BLaER1 treated with 17β-estradiol and CSF1 and Interleukin-3, amounts not matched to agents 10 nM and 100 nM (cell line): ENCODE results near the gene SLC24A3.

ENCODE experiments used
- H3K27ac ChIP-seq, 11 experiments: shearing (Covaris generic); formaldehyde crosslinking; 2 replicates each; pipeline ENCODE4 v1.8.1; 2022
- H3K27me3 ChIP-seq, 11 experiments: shearing (Covaris generic); formaldehyde crosslinking; 2 replicates each; pipeline ENCODE4 v1.8.1; 2022
- H3K36me3 ChIP-seq, 11 experiments: shearing (Covaris generic); formaldehyde crosslinking; 2 replicates each; pipeline ENCODE4 v1.8.1; 2022
- H3K4me1 ChIP-seq, 10 experiments: shearing (Covaris generic); formaldehyde crosslinking; 2 replicates each; pipeline ENCODE4 v1.8.1; 2022
- H3K4me2 ChIP-seq, 11 experiments: shearing (Covaris generic); formaldehyde crosslinking; 2 replicates each; pipeline ENCODE4 v1.8.1; 2022
- H3K4me3 ChIP-seq, 10 experiments: shearing (Covaris generic); formaldehyde crosslinking; 2 replicates each; pipeline ENCODE4 v1.8.1; 2022
- H3K9ac ChIP-seq, 11 experiments: shearing (Covaris generic); formaldehyde crosslinking; 2 replicates each; pipeline ENCODE4 v1.8.1; 2022
- H3K9me3 ChIP-seq, 11 experiments: shearing (Covaris generic); formaldehyde crosslinking; replicated peaks in 1 of 11; 2 replicates each; pipeline ENCODE4 v1.8.1; 2022
- H4K20me1 ChIP-seq, 11 experiments: shearing (Covaris generic); formaldehyde crosslinking; 2 replicates each; pipeline ENCODE4 v1.8.1; 2022
- Cebpa-rat ChIP-seq, 11 experiments: shearing (Covaris generic); IDR thresholded peaks; 2 replicates each; pipeline ENCODE4 v1.8.1; 2022

SLC24A3 gene

DNA sequence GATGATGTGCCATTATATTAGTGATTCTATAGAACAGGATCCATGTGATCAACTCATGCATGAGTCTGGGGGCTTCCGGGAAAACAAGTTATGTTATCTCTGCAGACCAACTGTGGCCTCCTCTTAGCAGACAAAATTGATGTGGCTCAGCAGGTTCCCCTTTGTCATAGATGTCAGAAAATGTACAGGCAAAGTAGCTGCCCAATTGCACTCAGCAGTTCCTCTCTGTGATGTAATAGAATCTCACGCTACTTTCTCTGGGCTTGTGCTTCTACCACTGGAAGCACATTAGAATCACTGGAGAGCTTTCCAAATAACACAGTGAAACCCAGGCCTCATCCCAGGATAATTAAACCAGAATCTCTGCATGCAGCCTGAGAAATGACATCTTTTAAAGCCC, 253.1 kb downstream of the SLC24A3 start:
- Histone ChIP-seq H3K9ac (no peak overlapping the region), H3K27me3 (peaks cover 0 to 12% (median 0%) of the 10 kb centered on the region in 11 experiments; a peak in 4 of 22 replicates), H3K36me3 (no peaks in the 10 kb centered on the region), H3K4me2 (no peak overlapping the region), H3K4me3 (no peak overlapping the region), H3K27ac (no peak overlapping the region), H3K9me3 (no peaks in the 10 kb centered on the region), H3K4me1 (peaks cover 6 to 16% (median 11%) of the 10 kb centered on the region in 10 experiments; a peak in 18 of 20 replicates), H4K20me1 (no peaks in the 10 kb centered on the region)
- no peak for TF ChIP-seq Cebpa-rat (IDR thresholded peaks at IDR 0.05)

DNA sequence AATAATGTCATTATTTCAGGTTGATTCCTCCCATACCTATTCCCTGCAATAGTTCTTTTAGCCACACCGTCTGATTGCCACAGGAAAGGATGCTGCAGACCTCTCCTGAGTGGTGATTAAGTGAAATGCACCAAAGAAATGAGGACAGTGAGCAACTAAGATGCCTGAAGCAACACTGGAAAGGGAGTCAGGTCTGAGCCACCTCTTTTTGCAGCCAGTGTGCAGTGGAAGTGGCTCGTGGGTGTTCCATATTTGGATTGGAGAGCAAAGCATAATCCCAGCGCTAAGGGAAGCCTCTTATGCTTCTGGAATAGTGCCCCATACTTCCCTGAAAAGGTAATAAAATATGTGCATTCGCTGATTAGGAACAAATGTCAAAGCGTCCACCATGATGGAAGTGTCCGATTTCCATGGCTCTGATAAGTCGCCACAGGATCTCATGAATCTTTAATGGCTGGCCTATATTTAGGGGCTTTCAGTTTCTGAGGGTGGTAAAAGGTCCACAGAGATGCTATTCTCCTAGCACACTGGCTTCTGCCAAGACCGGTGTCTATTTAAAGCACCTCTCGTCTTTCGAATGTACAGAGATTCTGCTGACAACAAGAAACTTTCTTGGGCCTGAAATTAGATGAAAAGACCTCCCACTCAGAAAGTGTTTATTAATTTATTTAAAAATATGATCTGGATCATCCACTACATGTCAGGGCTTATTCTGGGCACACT, 253.9 kb downstream of the SLC24A3 start:
- H3K36me3 ChIP-seq: no peaks in the 10 kb centered on the region
- H3K4me3 ChIP-seq: no peak overlapping the region
- H3K27ac ChIP-seq: no peak overlapping the region
- no peaks in the 10 kb centered on the region for H4K20me1 ChIP-seq
- H3K9ac ChIP-seq: no peak overlapping the region
- H3K4me1 ChIP-seq: peaks cover 6 to 17% (median 11%) of the 10 kb centered on the region in 10 experiments; a peak in 18 of 20 replicates
- H3K4me2 ChIP-seq: no peak overlapping the region
- peaks cover 0 to 12% (median 0%) of the 10 kb centered on the region in 11 experiments; a peak in 4 of 22 replicates for H3K27me3 ChIP-seq
- H3K9me3 ChIP-seq: no peaks in the 10 kb centered on the region
- no peak for TF ChIP-seq Cebpa-rat (IDR thresholded peaks at IDR 0.05)

DNA sequence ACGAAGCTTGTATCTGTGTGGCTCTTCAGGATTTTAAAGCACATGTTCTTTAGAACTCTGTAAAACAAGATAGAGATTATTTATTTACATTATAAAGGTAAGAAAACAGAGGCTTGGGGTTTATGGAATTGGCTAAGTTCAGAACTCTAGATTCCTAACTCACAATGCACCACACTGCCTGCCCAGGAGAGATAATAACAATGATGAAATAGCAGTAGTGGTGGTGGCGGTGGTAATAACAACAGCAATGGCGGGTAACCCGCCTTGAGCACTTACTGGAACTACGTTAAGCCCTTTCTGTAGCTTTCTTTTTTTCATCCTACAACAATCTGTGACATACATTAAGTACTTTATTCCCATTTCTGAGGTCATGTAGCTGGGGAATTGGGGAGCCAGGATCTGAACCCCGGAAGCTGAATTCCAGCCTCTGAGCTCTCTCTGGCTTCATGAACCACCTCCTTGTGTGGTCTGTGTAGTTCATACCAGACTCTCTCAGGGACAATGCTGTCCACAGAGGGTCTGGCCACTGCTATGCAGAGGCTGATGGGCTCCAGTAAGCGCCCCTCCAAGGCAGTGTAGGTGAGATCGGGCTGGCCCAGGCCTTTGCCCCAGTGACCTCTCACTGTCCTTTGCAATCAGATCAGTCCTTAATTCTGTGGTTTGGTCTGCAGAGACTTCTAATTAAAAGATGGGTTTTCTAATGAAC, 260.9 kb downstream of the SLC24A3 start:
- Histone ChIP-seq H3K9me3 (no peaks in the 10 kb centered on the region), H3K4me2 (no peak overlapping the region), H4K20me1 (no peaks in the 10 kb centered on the region), H3K9ac (no peak overlapping the region), H3K27me3 (no peaks in the 10 kb centered on the region; a peak in 1 of 22 replicates), H3K4me1 (peaks cover 6 to 17% (median 11%) of the 10 kb centered on the region in 10 experiments; a peak in 18 of 20 replicates), H3K27ac (no peak overlapping the region), H3K4me3 (no peak overlapping the region), H3K36me3 (no peaks in the 10 kb centered on the region)
- TF ChIP-seq Cebpa-rat (IDR thresholded peaks at IDR 0.05): no peak

DNA sequence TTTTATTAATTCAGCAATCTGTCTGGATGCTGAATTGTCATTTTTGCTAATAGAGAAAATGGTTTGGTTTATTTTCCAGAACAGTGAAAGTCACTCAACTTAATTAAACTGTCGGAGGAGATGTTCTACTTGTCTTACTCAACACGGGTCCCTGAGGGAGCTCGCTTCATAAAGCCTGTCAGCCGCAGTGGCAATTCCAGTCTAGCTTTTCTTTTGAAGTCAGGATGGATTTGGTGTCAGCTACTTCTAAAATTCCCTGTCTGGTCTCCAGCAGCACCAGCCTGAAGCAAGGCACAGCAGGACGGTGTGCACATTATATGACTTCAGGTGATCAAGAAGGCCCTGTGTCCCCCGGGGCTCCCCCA, 261.5 kb downstream of the SLC24A3 start:
- Histone ChIP-seq H3K4me1 (peaks cover 6 to 17% (median 11%) of the 10 kb centered on the region in 10 experiments; a peak in 18 of 20 replicates), H3K4me3 (no peak overlapping the region), H3K4me2 (no peak overlapping the region), H3K27ac (no peak overlapping the region), H3K36me3 (no peaks in the 10 kb centered on the region), H4K20me1 (no peaks in the 10 kb centered on the region), H3K9ac (no peak overlapping the region), H3K9me3 (no peaks in the 10 kb centered on the region), H3K27me3 (no peaks in the 10 kb centered on the region)
- no peak for TF ChIP-seq Cebpa-rat (IDR thresholded peaks at IDR 0.05)

DNA sequence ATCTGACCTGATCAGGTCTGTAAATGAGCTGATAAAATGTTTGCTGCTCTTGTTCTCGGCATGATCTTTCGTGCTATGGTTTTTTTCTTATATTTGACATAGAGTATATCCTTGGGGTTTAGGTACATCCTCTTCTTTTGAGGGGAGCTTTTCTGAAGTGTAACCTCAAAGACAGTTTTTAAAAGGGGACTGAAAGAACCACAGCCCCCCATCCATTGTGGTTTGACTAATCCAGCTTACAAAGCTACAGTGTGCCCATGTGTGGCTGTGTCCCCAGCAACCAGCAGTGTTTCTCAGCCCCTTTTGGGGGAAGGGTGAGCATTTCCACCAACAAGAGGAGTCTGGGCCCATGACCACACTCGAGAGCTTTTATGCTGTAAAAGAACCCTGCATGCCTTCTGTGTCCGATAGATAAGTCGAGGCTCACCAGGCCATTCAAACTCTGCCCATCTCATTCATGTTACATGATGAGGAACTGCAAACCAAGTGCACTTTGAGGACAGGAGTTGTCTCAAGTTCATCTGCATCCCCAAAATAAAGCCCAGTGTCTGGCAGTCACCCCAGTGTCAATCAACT, 266.0 kb downstream of the SLC24A3 start:
- Histone ChIP-seq H3K27me3 (no peaks in the 10 kb centered on the region), H3K4me3 (no peak overlapping the region), H3K9me3 (no peaks in the 10 kb centered on the region), H4K20me1 (no peaks in the 10 kb centered on the region), H3K4me1 (no peaks in the 10 kb centered on the region), H3K4me2 (no peak overlapping the region), H3K36me3 (no peaks in the 10 kb centered on the region), H3K27ac (no peak overlapping the region), H3K9ac (no peak overlapping the region)
- TF ChIP-seq Cebpa-rat (IDR thresholded peaks at IDR 0.05): no peak

DNA sequence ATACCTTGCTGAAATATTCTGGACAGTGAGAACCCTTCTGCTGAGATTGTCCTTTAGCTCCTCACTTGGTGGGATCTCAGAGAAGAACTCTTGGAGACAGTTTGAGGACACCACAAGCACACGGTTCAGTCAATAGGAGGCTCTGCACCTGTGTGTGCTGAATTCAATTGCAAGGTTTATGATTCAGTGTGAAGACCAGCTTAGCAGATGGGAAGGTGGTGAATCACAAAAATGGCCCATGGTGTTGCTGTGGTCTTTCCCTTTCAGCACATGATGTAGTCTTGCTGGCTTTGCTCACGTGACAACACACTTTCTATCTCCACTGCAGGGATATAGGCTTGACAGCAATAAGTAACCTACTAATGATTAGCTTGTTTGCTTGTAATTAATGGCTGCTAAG, 270.3 kb downstream of the SLC24A3 start:
- no peaks in the 10 kb centered on the region for H3K4me1 ChIP-seq
- H3K9me3 ChIP-seq: no peaks in the 10 kb centered on the region
- H3K36me3 ChIP-seq: no peaks in the 10 kb centered on the region
- no peaks in the 10 kb centered on the region for H3K27me3 ChIP-seq
- H4K20me1 ChIP-seq: no peaks in the 10 kb centered on the region
- no peak overlapping the region for H3K4me2 ChIP-seq
- H3K27ac ChIP-seq: no peak overlapping the region
- H3K9ac ChIP-seq: no peak overlapping the region
- no peak overlapping the region for H3K4me3 ChIP-seq
- no peak for TF ChIP-seq Cebpa-rat (IDR thresholded peaks at IDR 0.05)

DNA sequence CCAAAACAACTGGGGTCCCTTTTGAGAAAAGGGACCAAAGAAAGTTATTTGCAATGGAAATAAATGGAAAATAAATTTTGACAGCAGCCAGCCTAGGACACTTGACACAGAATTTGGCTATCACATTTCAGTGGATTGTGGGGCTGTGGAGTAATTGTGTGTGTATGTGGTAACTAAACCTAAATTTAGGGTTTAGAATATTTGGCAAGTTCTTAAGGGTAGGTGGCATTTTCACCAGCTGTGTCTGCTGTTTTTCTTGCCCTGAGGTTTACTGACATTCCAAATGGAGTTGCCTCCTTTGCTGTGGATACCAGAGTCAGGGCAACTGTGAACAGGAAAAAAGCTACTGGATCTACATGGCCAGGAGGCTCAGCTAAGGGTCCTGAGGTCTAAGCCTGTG, 270.9 kb downstream of the SLC24A3 start:
- no peaks in the 10 kb centered on the region for H3K36me3 ChIP-seq
- H3K9ac ChIP-seq: no peak overlapping the region
- H3K27ac ChIP-seq: no peak overlapping the region
- H3K4me3 ChIP-seq: no peak overlapping the region
- H3K4me2 ChIP-seq: no peak overlapping the region
- no peaks in the 10 kb centered on the region for H3K27me3 ChIP-seq
- H3K4me1 ChIP-seq: no peaks in the 10 kb centered on the region
- H4K20me1 ChIP-seq: no peaks in the 10 kb centered on the region
- TF ChIP-seq Cebpa-rat (IDR thresholded peaks at IDR 0.05): no peak
- H3K9me3 ChIP-seq: no peaks in the 10 kb centered on the region

DNA sequence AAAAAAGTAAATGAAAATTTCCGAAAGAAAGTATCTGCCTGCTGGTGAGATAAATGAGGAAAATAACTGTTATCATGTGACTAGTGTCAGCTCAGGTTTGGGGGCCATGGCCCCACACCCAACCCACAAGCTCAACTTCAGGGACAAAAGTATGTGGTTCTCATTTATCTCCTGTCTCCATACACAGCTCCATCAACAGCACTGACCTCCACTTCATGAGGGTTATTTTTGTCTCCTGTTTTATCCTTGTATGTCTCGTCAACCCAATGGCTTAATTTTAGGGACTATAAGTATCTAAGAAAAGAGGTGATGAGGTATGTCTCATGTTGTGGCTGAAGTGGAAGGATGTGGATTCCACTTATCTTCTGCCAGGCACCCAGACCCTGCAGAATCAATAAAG, 274.0 kb downstream of the SLC24A3 start:
- no peaks in the 10 kb centered on the region for H3K9me3 ChIP-seq
- no peak overlapping the region for H3K27ac ChIP-seq
- H3K4me1 ChIP-seq: no peaks in the 10 kb centered on the region
- H3K27me3 ChIP-seq: no peaks in the 10 kb centered on the region
- H3K36me3 ChIP-seq: no peaks in the 10 kb centered on the region
- H3K4me2 ChIP-seq: no peak overlapping the region
- no peak for TF ChIP-seq Cebpa-rat (IDR thresholded peaks at IDR 0.05)
- no peak overlapping the region for H3K9ac ChIP-seq
- H4K20me1 ChIP-seq: no peaks in the 10 kb centered on the region
- H3K4me3 ChIP-seq: no peak overlapping the region

DNA sequence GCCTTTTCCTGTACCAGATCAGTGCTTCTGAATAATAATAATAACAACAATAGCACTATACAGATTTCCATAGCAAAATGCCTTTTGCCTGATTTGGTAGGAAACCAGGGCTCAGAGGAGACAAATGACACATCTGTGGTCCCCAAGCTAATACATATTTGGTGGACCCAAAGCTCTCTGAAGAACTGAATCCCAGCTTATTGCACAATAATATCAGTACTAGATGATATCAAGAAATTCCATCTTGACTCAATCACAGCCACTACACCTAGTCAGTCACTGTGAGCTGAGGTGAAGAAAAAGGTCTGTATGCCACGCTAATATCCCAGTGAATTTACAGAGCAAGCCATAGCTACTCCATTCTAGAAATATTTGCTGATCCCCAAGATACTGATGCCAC, 275.0 kb downstream of the SLC24A3 start:
- H4K20me1 ChIP-seq: no peaks in the 10 kb centered on the region
- no peak overlapping the region for H3K4me2 ChIP-seq
- H3K36me3 ChIP-seq: no peaks in the 10 kb centered on the region
- H3K9ac ChIP-seq: no peak overlapping the region
- no peak overlapping the region for H3K27ac ChIP-seq
- TF ChIP-seq Cebpa-rat (IDR thresholded peaks at IDR 0.05): peak in 5 of 11 experiments; percentile 38 to 73 (median 46); a peak in 6 of 22 replicates
- no peak overlapping the region for H3K4me3 ChIP-seq
- H3K27me3 ChIP-seq: no peaks in the 10 kb centered on the region
- no peaks in the 10 kb centered on the region for H3K9me3 ChIP-seq
- H3K4me1 ChIP-seq: no peaks in the 10 kb centered on the region; a peak in 1 of 20 replicates
